ENCODE results near the gene KLHL33. TPM values are rescaled to one million over a fixed set of nuclear protein-coding genes. Genes with fewer than 3 reads are reported as not detected.
A peak's percentile ranks its signal among the peaks of the same experiment; 100 is the strongest.

The KLHL33 gene
- total RNA-seq, 1 experiment from 2014 or later: not detected

DNA sequence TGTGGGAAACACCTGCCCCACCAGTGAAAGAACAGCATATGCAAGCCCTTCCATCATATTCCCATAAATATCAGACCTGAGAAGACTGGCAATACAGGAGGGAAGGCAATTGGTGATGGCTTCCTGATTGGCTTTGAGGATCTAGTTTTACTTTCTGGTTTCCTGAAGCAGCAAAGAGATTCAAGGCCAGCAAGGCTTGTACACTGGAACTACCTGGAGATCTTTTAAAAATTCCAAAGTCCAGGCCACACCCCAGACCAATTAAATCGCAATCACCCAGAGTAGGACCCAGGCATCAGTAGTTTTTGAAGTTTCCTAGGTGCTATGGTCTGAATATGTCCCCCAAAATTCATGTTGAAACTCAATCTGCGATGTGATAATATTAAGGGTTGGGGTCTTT lies 19.7 kb downstream of the KLHL33 start:
- Histone ChIP-seq H3K4me3 (ENCODE audit: low read length) (no peak overlapping the region), H3K27ac (ENCODE audit: low read length) (0 out of 2 replicates have a peak overlapping the region, but pooled peaks have one; percentile 87), H2AFZ (ENCODE audit: low read length) (peak overlapping the region; percentile 10; the same call in 1 of the 2 replicates), H3K4me2 (ENCODE audit: low read length) (no peak overlapping the region), H3K9ac (ENCODE audit: low read length) (no peak overlapping the region), H4K20me1 (ENCODE audit: low read length) (no peaks in the 10 kb centered on the region), H3F3A (ENCODE audit: low read length, unreplicated experiment) (peaks cover 3% of the 10 kb centered on the region), H3K79me2 (ENCODE audit: low read length) (peaks cover 5% of the 10 kb centered on the region; the same call in 1 of the 2 replicates), H3K27me3 (ENCODE audit: low read length) (no peaks in the 10 kb centered on the region), H3K4me1 (ENCODE audit: insufficient read depth, low read length) (peaks cover 38% of the 10 kb centered on the region), H3K9me2 (replicated peaks; ENCODE audit: low read length) (no peaks in the 10 kb centered on the region), H3K36me3 (ENCODE audit: low read depth, low read length) (no peaks in the 10 kb centered on the region), H3K9me3 (ENCODE audit: low read length) (no peaks in the 10 kb centered on the region)
- no peak for ATAC-seq
- ChIA-PET POLR2A (ENCODE audit: unreplicated experiment) (interaction anchor here (0.7 to 1.0 kb wide), 2 partner anchors 39 to 43 kb away, joined by 3 to 6 read pairs; partner anchors contain the start of genes APEX1 and OSGEP), CTCF (interaction anchor here (0.7 to 1.2 kb wide), 4 partner anchors 37 to 73 kb away, joined by 3 to 22 read pairs (median 9); partner anchors contain the start of genes APEX1, OSGEP, PARP2 and PIP4P1)
- intact Hi-C loops (cut with micrococcal nuclease): no loop called here
- no TSS peak for BruUV-seq (replicated peaks)
- TF ChIP-seq, protein P1, sequence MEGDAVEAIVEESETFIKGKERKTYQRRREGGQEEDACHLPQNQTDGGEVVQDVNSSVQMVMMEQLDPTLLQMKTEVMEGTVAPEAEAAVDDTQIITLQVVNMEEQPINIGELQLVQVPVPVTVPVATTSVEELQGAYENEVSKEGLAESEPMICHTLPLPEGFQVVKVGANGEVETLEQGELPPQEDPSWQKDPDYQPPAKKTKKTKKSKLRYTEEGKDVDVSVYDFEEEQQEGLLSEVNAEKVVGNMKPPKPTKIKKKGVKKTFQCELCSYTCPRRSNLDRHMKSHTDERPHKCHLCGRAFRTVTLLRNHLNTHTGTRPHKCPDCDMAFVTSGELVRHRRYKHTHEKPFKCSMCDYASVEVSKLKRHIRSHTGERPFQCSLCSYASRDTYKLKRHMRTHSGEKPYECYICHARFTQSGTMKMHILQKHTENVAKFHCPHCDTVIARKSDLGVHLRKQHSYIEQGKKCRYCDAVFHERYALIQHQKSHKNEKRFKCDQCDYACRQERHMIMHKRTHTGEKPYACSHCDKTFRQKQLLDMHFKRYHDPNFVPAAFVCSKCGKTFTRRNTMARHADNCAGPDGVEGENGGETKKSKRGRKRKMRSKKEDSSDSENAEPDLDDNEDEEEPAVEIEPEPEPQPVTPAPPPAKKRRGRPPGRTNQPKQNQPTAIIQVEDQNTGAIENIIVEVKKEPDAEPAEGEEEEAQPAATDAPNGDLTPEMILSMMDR (conservative IDR thresholded peaks at IDR 0.05; ENCODE audit: low read depth, low read length): no peak
- TF ChIP-seq EZH2phosphoT487 (IDR thresholded peaks at IDR 0.05; ENCODE audit: borderline replicate concordance, low read length) (no peak), EZH2 (IDR thresholded peaks at IDR 0.05; ENCODE audit: low read length, unreplicated experiment) (no peak)
- no peak for DNase-seq

DNA sequence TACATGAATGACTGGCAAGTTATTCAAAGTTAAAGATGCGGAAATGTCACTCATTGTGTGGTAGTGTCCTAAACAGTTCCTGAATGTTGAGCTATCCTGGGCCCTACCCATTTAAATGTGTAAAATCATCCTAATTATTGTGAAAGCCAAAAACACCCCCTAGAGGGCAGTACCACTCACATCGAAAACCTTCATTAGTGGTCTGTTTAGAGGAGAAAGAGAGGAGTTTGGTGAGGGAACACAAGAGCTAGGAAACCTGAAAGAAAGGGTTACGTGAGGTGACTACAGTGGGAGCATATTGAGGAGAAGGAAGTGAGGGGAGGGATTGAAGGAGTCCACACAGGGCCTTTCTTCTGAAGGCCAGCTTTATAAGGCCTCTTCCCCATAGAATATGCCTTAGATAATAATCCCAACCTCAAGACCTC lies 20.2 kb downstream of the KLHL33 start:
- no peaks in the 10 kb centered on the region for H3K27me3 ChIP-seq (ENCODE audit: low read length)
- no peaks in the 10 kb centered on the region for H3K36me3 ChIP-seq (ENCODE audit: low read depth, low read length)
- H3K79me2 ChIP-seq (ENCODE audit: low read length): peaks cover 8% of the 10 kb centered on the region; the same call in 1 of the 2 replicates
- peak overlapping the region; percentile 10; the same call in 1 of the 2 replicates for H2AFZ ChIP-seq (ENCODE audit: low read length)
- TF ChIP-seq EZH2phosphoT487 (IDR thresholded peaks at IDR 0.05; ENCODE audit: borderline replicate concordance, low read length) (no peak), EZH2 (IDR thresholded peaks at IDR 0.05; ENCODE audit: low read length, unreplicated experiment) (no peak)
- TF ChIP-seq, protein P1 (conservative IDR thresholded peaks at IDR 0.05; ENCODE audit: low read depth, low read length): peak; percentile 81
- DNase-seq (peak; percentile 74), ATAC-seq (no peak)
- H3K27ac ChIP-seq (ENCODE audit: low read length): no peak overlapping the region
- no TSS peak for BruUV-seq (replicated peaks)
- peaks cover 3% of the 10 kb centered on the region for H3F3A ChIP-seq (ENCODE audit: low read length, unreplicated experiment)
- peaks cover 38% of the 10 kb centered on the region for H3K4me1 ChIP-seq (ENCODE audit: insufficient read depth, low read length)
- ChIA-PET POLR2A (ENCODE audit: unreplicated experiment) (interaction anchor here (0.6 to 1.0 kb wide), 3 partner anchors 39 to 72 kb away, joined by 3 to 6 read pairs (median 3); partner anchors contain the start of genes APEX1, OSGEP and PARP2), CTCF (interaction anchor here (0.6 to 1.2 kb wide), 5 partner anchors 38 to 73 kb away, joined by 3 to 22 read pairs (median 7); partner anchors contain the start of genes APEX1, OSGEP, PARP2 and PIP4P1)
- no peaks in the 10 kb centered on the region for H4K20me1 ChIP-seq (ENCODE audit: low read length)
- H3K9ac ChIP-seq (ENCODE audit: low read length): no peak overlapping the region
- H3K9me3 ChIP-seq (ENCODE audit: low read length): no peaks in the 10 kb centered on the region
- intact Hi-C loops (cut with micrococcal nuclease): loop anchor here (1.0 kb wide), 1 partner anchor 191 kb away; no protein-coding TSS in a partner anchor
- no peak overlapping the region for H3K4me2 ChIP-seq (ENCODE audit: low read length)
- no peak overlapping the region for H3K4me3 ChIP-seq (ENCODE audit: low read length)
- no peaks in the 10 kb centered on the region for H3K9me2 ChIP-seq (replicated peaks; ENCODE audit: low read length)

DNA sequence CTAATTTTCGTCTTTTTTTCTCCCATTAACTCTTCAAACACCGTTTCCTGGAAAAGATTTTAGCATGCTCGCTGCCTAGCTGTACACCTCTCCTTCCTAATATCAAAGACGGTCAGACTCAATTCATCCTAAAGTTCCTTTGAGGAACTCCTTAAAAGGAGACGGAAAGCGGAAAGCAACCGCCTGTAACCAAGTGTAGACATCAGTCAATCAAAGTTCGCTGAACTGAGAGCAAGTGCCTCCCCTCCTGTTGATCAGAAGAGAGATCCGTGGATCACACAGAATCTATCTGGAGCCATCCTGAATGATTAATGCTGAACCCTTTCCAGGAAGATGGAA lies 22.3 kb downstream of the KLHL33 start:
- no peaks in the 10 kb centered on the region for H4K20me1 ChIP-seq (ENCODE audit: low read length)
- peaks cover 8% of the 10 kb centered on the region; the same call in 1 of the 2 replicates for H3K79me2 ChIP-seq (ENCODE audit: low read length)
- peak overlapping the region; percentile 93 for H3K27ac ChIP-seq (ENCODE audit: low read length)
- peak; percentile 3; the same call in 1 of the 2 replicates for ATAC-seq
- DNase-seq: peak; percentile 17
- TSS peak; percentile 86 for BruUV-seq (replicated peaks)
- H2AFZ ChIP-seq (ENCODE audit: low read length): peak overlapping the region; percentile 99
- no peaks in the 10 kb centered on the region for H3K9me2 ChIP-seq (replicated peaks; ENCODE audit: low read length)
- intact Hi-C loops (cut with micrococcal nuclease): loop anchor here (1.0 to 5.0 kb wide), 5 partner anchors 12 to 199 kb away; partner anchors contain the start of genes APEX1 and PARP2
- peak overlapping the region; percentile 98 for H3K4me3 ChIP-seq (ENCODE audit: low read length)
- POLR2A ChIA-PET (ENCODE audit: unreplicated experiment): interaction anchor here (0.8 kb wide), 1 partner anchor 42 kb away, joined by 3 read pairs; the partner anchor contains the start of genes APEX1 and OSGEP
- peaks cover 3% of the 10 kb centered on the region for H3F3A ChIP-seq (ENCODE audit: low read length, unreplicated experiment)
- H3K9me3 ChIP-seq (ENCODE audit: low read length): no peaks in the 10 kb centered on the region
- H3K9ac ChIP-seq (ENCODE audit: low read length): peak overlapping the region; percentile 90
- CTCF ChIA-PET: interaction anchor here (0.6 kb wide), 1 partner anchor 42 kb away, joined by 3 read pairs; the partner anchor contains the start of gene APEX1
- peaks cover 37% of the 10 kb centered on the region for H3K4me1 ChIP-seq (ENCODE audit: insufficient read depth, low read length)
- TF ChIP-seq, protein P1 (conservative IDR thresholded peaks at IDR 0.05; ENCODE audit: low read depth, low read length): no peak
- TF ChIP-seq EZH2phosphoT487 (IDR thresholded peaks at IDR 0.05; ENCODE audit: borderline replicate concordance, low read length) (no peak), EZH2 (IDR thresholded peaks at IDR 0.05; ENCODE audit: low read length, unreplicated experiment) (no peak)
- H3K36me3 ChIP-seq (ENCODE audit: low read depth, low read length): no peaks in the 10 kb centered on the region
- peak overlapping the region; percentile 98 for H3K4me2 ChIP-seq (ENCODE audit: low read length)
- no peaks in the 10 kb centered on the region for H3K27me3 ChIP-seq (ENCODE audit: low read length)
